ENCODE measurements around the gene HIF3A. TPM values are rescaled to one million over a fixed set of nuclear protein-coding genes. Genes with fewer than 3 reads are reported as not detected.

The HIF3A gene
- total RNA-seq, 1 experiment from 2014 or later, result 0.98 TPM

- Histone ChIP-seq H3K36me3 (ENCODE audit: control insufficient read depth in 1 of 2, insufficient read depth in 2 of 2, low read length in 2 of 2) (no peaks in the 10 kb centered on the region), H3K9me3 (ENCODE audit: control insufficient read depth in 1 of 2, insufficient read depth in 1 of 2, low read depth in 1 of 2, low read length in 2 of 2) (no peaks in the 10 kb centered on the region), H3K4me3 (replicated peaks in 1 of 2; ENCODE audit: low read depth in 1 of 2, low read length in 2 of 2) (no peak overlapping the region), H2AFZ (ENCODE audit: low read depth, low read length, poor library complexity, severe bottlenecking) (no peak overlapping the region), H3K9me2 (ENCODE audit: insufficient read depth) (no peaks in the 10 kb centered on the region), H3K4me1 (ENCODE audit: control insufficient read depth in 1 of 2, insufficient read depth in 2 of 2, low read length in 2 of 2) (peaks cover 0 to 7% of the 10 kb centered on the region in 2 experiments; a peak in 2 of 4 replicates), H3K4me2 (ENCODE audit: low read length) (no peak overlapping the region), H3K79me2 (ENCODE audit: insufficient read depth, low read length) (peaks cover under 1% of the 10 kb centered on the region; the same call in 1 of the 2 replicates), H3K27ac (ENCODE audit: low read depth, low read length) (no peak overlapping the region), H4K20me1 (ENCODE audit: insufficient read depth) (no peaks in the 10 kb centered on the region), H3K9ac (ENCODE audit: low read length) (no peak overlapping the region), H3K27me3 (ENCODE audit: insufficient read depth, low read length) (no peaks in the 10 kb centered on the region)
- BruUV-seq (replicated peaks), result no TSS peak
- DNase-seq (ENCODE audit: low read depth, low spot score), result no peak
- ChIA-PET RAD21 (ENCODE audit: low non-redundant PET in 1 of 2, low total read pairs in 2 of 2, uncharacterized antibody in 2 of 2, unreplicated experiment in 2 of 2) (no interaction called here), CTCF (no interaction called here), POLR2A (no interaction called here)
- no peak for TF ChIP-seq REST (IDR thresholded peaks at IDR 0.05; ENCODE audit: low read depth)
- TF ChIP-seq MAX (IDR thresholded peaks at IDR 0.05), result no peak
- TF ChIP-seq FOSL1 (IDR thresholded peaks at IDR 0.05; ENCODE audit: low read depth), result no peak
- TF ChIP-seq ZFX (IDR thresholded peaks at IDR 0.05), result no peak
- TF ChIP-seq CTCF (IDR thresholded peaks at IDR 0.05 in 2 of 3, conservative IDR thresholded peaks at IDR 0.05 in 1 of 3; ENCODE audit: borderline replicate concordance in 1 of 3, insufficient read depth in 1 of 3, low read depth in 2 of 3, low read length in 2 of 3), result no peak
- TF ChIP-seq EZH2 (IDR thresholded peaks at IDR 0.05), result no peak
- no peak for TF ChIP-seq ZBTB33 (IDR thresholded peaks at IDR 0.05; ENCODE audit: extremely low read depth, insufficient replicate concordance, low read length)
- no peak for ATAC-seq
- intact Hi-C loops (cut with micrococcal nuclease), result no loop called here
Measured at GRCh38 chr19:46341937-46342336, 45.1 kb downstream of the HIF3A start.

All from HCT116 (cell line).